ENCODE results near the gene EGFL7.

EGFL7 gene

DNA sequence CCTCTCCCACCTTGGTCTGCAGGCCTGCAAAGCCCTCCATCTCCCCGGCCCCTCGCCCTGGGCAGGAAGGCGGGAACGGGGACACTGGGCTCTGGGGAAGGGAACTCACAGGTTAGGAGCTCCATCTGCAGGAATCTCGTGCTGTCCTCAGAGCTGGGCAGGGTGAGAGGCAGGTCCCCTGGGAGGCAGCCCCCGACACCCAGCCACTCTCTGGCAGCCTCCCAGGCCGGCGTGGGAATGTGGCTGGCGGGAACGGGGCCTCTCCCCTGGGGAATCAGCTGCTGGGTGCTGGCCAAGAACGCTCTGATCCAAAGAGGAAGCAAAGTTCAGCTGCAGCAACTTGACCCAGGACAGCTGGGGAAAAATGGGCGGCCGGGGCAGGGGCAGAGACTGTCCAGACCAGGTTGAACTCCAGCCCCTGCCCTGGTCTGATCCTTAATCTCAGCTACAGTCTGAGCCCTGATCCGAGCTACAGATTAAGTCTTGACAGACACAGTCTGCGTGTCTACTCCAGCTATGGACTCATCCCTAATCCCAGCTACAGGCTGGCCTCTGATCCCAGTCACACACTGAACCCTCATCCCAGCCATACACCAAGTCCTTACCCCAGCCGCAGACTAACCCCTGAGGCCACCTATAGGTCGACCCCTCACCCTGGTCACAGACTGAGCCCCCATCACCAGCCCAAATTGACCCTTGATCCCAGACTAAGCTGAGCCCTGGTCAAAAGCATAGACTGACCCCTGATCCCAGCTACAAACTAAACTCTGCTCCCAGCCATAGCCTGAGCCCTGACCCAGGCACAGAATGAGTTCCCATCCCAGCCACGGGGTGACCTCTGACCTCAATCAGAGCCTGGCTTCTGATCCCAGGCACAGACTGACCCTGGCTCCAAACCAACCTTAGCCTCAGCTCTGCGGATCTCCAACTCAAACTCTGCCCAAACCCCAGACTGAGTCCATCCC is 37.3 kb upstream of the EGFL7 start:
- Histone ChIP-seq H3K27ac (ENCODE audit: low read depth, low read length) (peak overlapping the region; percentile 24), H3K4me3 (ENCODE audit: low read depth in 1 of 5, low read length in 5 of 5) (peak overlapping the region in 3 of 5 donors; percentile 2 to 14 (median 7)), H3K9ac (ENCODE audit: low read length in 5 of 5) (peak overlapping the region in 3 of 5 donors; percentile 13 to 68 (median 23)), H3K36me3 (ENCODE audit: control insufficient read depth in 5 of 5, insufficient read depth in 5 of 5, low read length in 5 of 5) (no peaks in the 10 kb centered on the region), H3K9me3 (ENCODE audit: control insufficient read depth in 5 of 5, low read length in 5 of 5) (no peaks in the 10 kb centered on the region), H3K27me3 (ENCODE audit: control insufficient read depth in 5 of 5, insufficient read depth in 4 of 5, low read length in 5 of 5) (no peaks in the 10 kb centered on the region), H3K4me1 (ENCODE audit: control insufficient read depth in 5 of 5, insufficient read depth in 5 of 5, low read length in 5 of 5) (peaks cover 13 to 50% (median 36%) of the 10 kb centered on the region in 5 donors)

DNA sequence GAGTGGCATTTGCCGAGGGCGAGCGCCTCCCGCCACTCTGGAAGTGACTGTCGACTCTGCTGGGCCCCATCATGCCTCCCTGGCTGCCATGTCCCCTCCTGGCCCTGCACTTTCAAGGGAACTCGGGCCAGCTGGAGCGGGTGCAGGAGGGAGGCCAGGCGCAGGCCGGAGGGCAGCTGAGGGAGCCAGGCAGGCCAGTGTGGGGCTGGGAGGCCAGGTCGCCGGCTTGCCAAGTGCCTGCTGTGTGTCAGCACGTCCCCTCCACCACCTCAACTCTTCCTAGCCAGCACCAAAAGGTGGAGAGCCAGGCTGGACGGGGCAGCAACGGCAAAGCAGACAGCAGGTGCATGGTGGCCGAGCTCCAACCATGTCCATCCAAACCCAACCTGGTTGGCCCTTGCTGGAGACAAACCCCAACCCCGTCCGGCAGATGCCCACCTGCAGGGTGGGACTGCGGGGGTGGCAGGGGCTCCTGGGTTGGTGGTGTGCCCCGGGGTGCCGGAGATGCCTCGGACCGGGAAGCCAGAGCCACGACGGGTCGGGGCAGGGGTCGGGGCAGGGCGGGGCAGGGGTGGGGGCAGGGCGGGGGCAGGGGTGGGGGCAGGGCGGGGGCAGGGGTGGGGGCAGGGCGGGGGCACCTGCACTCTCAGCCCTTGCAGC is 36.5 kb upstream of the EGFL7 start:
- H3K9me3 ChIP-seq (ENCODE audit: control insufficient read depth in 5 of 5, low read length in 5 of 5), result no peaks in the 10 kb centered on the region
- H3K27me3 ChIP-seq (ENCODE audit: control insufficient read depth in 5 of 5, insufficient read depth in 4 of 5, low read length in 5 of 5), result no peaks in the 10 kb centered on the region
- peak overlapping the region in 1 of 5 donors; percentile 23 for H3K9ac ChIP-seq (ENCODE audit: low read length in 5 of 5)
- no peaks in the 10 kb centered on the region for H3K36me3 ChIP-seq (ENCODE audit: control insufficient read depth in 5 of 5, insufficient read depth in 5 of 5, low read length in 5 of 5)
- peak overlapping the region in 1 of 5 donors; percentile 2 for H3K4me3 ChIP-seq (ENCODE audit: low read depth in 1 of 5, low read length in 5 of 5)
- H3K4me1 ChIP-seq (ENCODE audit: control insufficient read depth in 5 of 5, insufficient read depth in 5 of 5, low read length in 5 of 5), result peaks cover 19 to 53% (median 44%) of the 10 kb centered on the region in 5 donors
- peak overlapping the region; percentile 24 for H3K27ac ChIP-seq (ENCODE audit: low read depth, low read length)

GRCh38 chr9:136626740-136627642 is 35.7 kb upstream of the EGFL7 start:
- H3K27ac ChIP-seq (ENCODE audit: low read depth, low read length), result no peak overlapping the region
- no peak overlapping the region for H3K4me3 ChIP-seq (ENCODE audit: low read depth in 1 of 5, low read length in 5 of 5)
- H3K4me1 ChIP-seq (ENCODE audit: control insufficient read depth in 5 of 5, insufficient read depth in 5 of 5, low read length in 5 of 5), result peaks cover 20 to 56% (median 51%) of the 10 kb centered on the region in 5 donors
- no peaks in the 10 kb centered on the region for H3K9me3 ChIP-seq (ENCODE audit: control insufficient read depth in 5 of 5, low read length in 5 of 5)
- H3K9ac ChIP-seq (ENCODE audit: low read length in 5 of 5), result no peak overlapping the region
- no peaks in the 10 kb centered on the region for H3K27me3 ChIP-seq (ENCODE audit: control insufficient read depth in 5 of 5, insufficient read depth in 4 of 5, low read length in 5 of 5)
- H3K36me3 ChIP-seq (ENCODE audit: control insufficient read depth in 5 of 5, insufficient read depth in 5 of 5, low read length in 5 of 5), result no peaks in the 10 kb centered on the region

GRCh38 chr9:136627703-136628102 is 35.0 kb upstream of the EGFL7 start:
- Histone ChIP-seq H3K9me3 (ENCODE audit: control insufficient read depth in 5 of 5, low read length in 5 of 5) (no peaks in the 10 kb centered on the region), H3K27me3 (ENCODE audit: control insufficient read depth in 5 of 5, insufficient read depth in 4 of 5, low read length in 5 of 5) (no peaks in the 10 kb centered on the region), H3K4me3 (ENCODE audit: low read depth in 1 of 5, low read length in 5 of 5) (no peak overlapping the region), H3K27ac (ENCODE audit: low read depth, low read length) (no peak overlapping the region), H3K36me3 (ENCODE audit: control insufficient read depth in 5 of 5, insufficient read depth in 5 of 5, low read length in 5 of 5) (no peaks in the 10 kb centered on the region), H3K4me1 (ENCODE audit: control insufficient read depth in 5 of 5, insufficient read depth in 5 of 5, low read length in 5 of 5) (peaks cover 20 to 56% (median 51%) of the 10 kb centered on the region in 5 donors), H3K9ac (ENCODE audit: low read length in 5 of 5) (no peak overlapping the region)

DNA sequence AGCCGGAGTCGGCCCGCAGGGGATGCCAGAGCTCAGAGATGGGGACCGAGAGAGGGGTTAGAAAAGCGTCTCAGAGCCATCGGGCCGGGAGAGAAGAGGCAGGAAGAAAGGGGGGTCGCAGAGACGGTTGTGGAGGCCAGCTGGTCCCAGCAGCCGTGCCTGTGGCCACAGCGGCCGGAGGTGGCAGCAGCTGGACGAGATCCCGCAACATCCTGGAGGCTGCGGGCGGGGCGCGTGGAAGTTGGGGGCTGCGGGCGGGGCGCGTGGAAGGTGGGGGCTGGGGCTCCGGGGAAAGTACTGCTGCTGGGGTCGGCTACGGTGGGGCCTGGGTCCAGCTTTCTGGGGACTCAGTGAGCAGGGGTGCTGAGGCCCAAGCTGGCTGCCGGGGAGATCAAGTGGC is 34.4 kb upstream of the EGFL7 start:
- Histone ChIP-seq H3K4me1 (ENCODE audit: control insufficient read depth in 5 of 5, insufficient read depth in 5 of 5, low read length in 5 of 5) (peaks cover 20 to 56% (median 51%) of the 10 kb centered on the region in 5 donors), H3K9ac (ENCODE audit: low read length in 5 of 5) (no peak overlapping the region), H3K9me3 (ENCODE audit: control insufficient read depth in 5 of 5, low read length in 5 of 5) (no peaks in the 10 kb centered on the region), H3K4me3 (ENCODE audit: low read depth in 1 of 5, low read length in 5 of 5) (no peak overlapping the region), H3K36me3 (ENCODE audit: control insufficient read depth in 5 of 5, insufficient read depth in 5 of 5, low read length in 5 of 5) (no peaks in the 10 kb centered on the region), H3K27me3 (ENCODE audit: control insufficient read depth in 5 of 5, insufficient read depth in 4 of 5, low read length in 5 of 5) (no peaks in the 10 kb centered on the region), H3K27ac (ENCODE audit: low read depth, low read length) (no peak overlapping the region)

DNA sequence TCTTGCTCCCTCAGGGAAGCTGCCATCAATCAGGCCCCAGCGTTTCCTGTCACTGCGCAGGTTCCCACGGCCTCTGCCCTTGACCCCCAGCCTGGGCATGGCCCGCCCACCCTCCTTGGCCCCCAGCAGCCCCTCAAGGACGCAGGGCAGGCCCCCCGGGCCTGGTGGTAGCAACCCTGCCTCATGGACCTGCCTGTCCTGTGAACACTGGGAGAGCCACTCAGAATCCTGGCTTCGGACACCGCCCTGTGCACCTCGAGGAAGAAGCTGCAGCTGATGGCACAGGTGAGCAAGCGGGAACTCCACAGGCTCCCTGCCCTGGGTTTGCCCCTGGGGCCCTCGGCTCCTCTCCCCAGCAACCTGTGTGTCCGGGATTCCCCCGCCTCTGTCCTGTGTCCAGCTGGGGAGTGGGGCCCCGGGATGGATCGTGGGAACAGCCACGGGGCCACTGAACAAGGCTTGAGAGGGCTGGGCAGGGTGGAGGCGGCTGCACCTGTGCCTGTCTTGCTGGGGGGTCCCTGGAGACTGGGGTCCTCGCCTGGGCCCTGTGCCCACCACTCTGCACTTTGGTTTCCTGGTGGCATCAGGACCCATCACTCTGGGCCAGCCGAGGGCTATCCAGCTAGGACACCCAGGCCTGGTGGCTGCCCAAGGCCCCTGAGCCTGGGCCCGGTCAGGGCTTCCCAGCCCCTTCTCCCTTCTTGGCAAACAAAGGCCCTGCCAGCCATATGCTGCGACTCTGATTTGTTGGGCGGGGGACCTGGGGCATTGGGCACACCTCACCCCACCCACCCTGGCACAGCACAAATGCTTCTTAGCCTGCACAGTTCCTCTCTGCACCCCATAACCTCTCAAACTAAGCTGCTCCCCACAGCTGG is 33.5 kb upstream of the EGFL7 start:
- Histone ChIP-seq H3K4me1 (ENCODE audit: control insufficient read depth in 5 of 5, insufficient read depth in 5 of 5, low read length in 5 of 5) (peaks cover 17 to 48% (median 41%) of the 10 kb centered on the region in 5 donors), H3K27ac (ENCODE audit: low read depth, low read length) (no peak overlapping the region), H3K9ac (ENCODE audit: low read length in 5 of 5) (no peak overlapping the region)

DNA sequence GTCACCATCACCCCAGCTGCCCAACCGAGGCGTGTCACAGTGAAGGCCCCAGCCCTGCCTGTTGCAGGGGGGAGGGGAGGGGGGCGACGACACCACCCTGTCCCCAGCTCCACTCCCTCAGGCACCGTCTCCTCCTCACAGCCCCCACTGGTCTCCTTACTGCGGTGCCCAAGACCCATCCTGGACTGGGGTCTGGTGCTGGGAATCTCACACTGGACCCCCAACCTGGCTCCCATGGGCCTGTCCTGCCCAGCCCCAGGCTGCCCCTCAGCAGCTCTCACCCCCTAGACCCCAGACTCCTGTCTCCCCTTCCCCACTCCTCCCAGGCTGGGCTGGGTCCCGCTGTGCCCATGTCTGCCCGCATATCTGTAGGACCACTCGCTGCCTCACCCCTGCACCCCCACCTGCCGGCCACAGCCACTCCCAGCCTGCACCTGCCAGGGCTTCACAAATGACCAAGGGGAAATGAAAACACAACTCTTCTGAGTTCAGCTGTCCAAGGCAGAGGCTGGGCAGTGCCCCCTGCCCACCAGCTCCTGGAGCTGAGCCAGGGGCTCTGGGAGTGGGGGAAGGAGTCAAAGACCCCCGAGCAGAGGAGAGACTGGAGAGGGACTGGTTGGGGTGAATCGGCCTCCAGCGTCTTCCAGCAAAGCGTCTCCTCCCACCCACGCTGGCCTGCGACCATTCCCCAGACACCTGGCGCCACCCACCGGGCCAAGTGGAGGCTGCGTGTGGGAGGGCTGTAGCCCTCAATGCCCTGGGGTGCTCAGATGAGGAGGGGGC is 32.6 kb upstream of the EGFL7 start:
- H3K4me1 ChIP-seq (ENCODE audit: control insufficient read depth in 5 of 5, insufficient read depth in 5 of 5, low read length in 5 of 5), result peaks cover 13 to 39% (median 33%) of the 10 kb centered on the region in 5 donors
- peak overlapping the region in 1 of 5 donors; percentile 5 for H3K9ac ChIP-seq (ENCODE audit: low read length in 5 of 5)
- H3K27ac ChIP-seq (ENCODE audit: low read depth, low read length), result no peak overlapping the region
- no peaks in the 10 kb centered on the region for H3K27me3 ChIP-seq (ENCODE audit: control insufficient read depth in 5 of 5, insufficient read depth in 4 of 5, low read length in 5 of 5)
- no peak overlapping the region for H3K4me3 ChIP-seq (ENCODE audit: low read depth in 1 of 5, low read length in 5 of 5)
- H3K36me3 ChIP-seq (ENCODE audit: control insufficient read depth in 5 of 5, insufficient read depth in 5 of 5, low read length in 5 of 5), result no peaks in the 10 kb centered on the region
- H3K9me3 ChIP-seq (ENCODE audit: control insufficient read depth in 5 of 5, low read length in 5 of 5), result no peaks in the 10 kb centered on the region

More for the DNA sequence above, 33.5 kb upstream of the EGFL7 start:
- Histone ChIP-seq H3K4me3 (ENCODE audit: low read depth in 1 of 5, low read length in 5 of 5) (no peak overlapping the region), H3K27me3 (ENCODE audit: control insufficient read depth in 5 of 5, insufficient read depth in 4 of 5, low read length in 5 of 5) (no peaks in the 10 kb centered on the region), H3K36me3 (ENCODE audit: control insufficient read depth in 5 of 5, insufficient read depth in 5 of 5, low read length in 5 of 5) (no peaks in the 10 kb centered on the region), H3K9me3 (ENCODE audit: control insufficient read depth in 5 of 5, low read length in 5 of 5) (no peaks in the 10 kb centered on the region)

DNA sequence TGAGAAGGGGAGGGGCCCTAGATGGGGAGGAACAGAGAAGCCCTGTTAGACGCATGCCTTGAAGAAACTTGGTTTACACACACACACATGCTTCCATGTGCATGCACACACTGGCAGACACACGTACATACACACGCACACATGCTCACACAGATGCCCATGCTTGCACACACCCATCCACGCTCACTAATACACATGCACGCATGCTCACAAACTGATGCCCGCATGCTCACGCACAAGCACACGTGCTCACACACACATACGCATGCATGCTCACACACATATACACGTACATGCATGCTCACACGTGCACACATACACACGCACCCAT is 32.1 kb upstream of the EGFL7 start:
- H3K9ac ChIP-seq (ENCODE audit: low read length in 5 of 5), result no peak overlapping the region
- no peaks in the 10 kb centered on the region for H3K36me3 ChIP-seq (ENCODE audit: control insufficient read depth in 5 of 5, insufficient read depth in 5 of 5, low read length in 5 of 5)
- H3K4me3 ChIP-seq (ENCODE audit: low read depth in 1 of 5, low read length in 5 of 5), result no peak overlapping the region
- peaks cover 8 to 34% (median 28%) of the 10 kb centered on the region in 5 donors for H3K4me1 ChIP-seq (ENCODE audit: control insufficient read depth in 5 of 5, insufficient read depth in 5 of 5, low read length in 5 of 5)
- H3K9me3 ChIP-seq (ENCODE audit: control insufficient read depth in 5 of 5, low read length in 5 of 5), result no peaks in the 10 kb centered on the region
- no peak overlapping the region for H3K27ac ChIP-seq (ENCODE audit: low read depth, low read length)
- no peaks in the 10 kb centered on the region for H3K27me3 ChIP-seq (ENCODE audit: control insufficient read depth in 5 of 5, insufficient read depth in 4 of 5, low read length in 5 of 5)

Data from subcutaneous abdominal adipose tissue (tissue), 5 donors.